PC-9 (cell line): ENCODE data around the gene DAB1. TPM values are rescaled to one million over a fixed set of nuclear protein-coding genes. Genes with fewer than 3 reads are reported as not detected.

Experiments used
- BruUV-seq: library from RNA; stranded (reverse); fragments of 400-500 nt; replicated peaks from 2 replicates; lab custom pipeline; 2021; lab: Mats Ljungman, UMichigan
- CTCF ChIA-PET: fragments of 300-600 bp; sonication (Branson Sonifier 250); formaldehyde crosslinking; loops from one replicate; lab custom pipeline; 2022; ENCODE audit warnings: antibody characterized with exemption; lab: Charles Lee
- POLR2A ChIA-PET: fragments of 300-600 bp; sonication (Branson Sonifier 250); formaldehyde crosslinking; loops from one replicate; lab custom pipeline; 2022; ENCODE audit warnings: antibody characterized with exemption; ENCODE audit not compliant: unreplicated experiment; lab: Charles Lee
- DNase-seq, 2 experiments: peaks; one replicate each; pipeline versions ENCODE4 v3.0.0 to v3.0.0-alpha.2; 2015 to 2022; ENCODE audit warnings: mixed read lengths in 1 of 2
- H2AFZ ChIP-seq: fragments of 200-600 bp; sonication (generic); 2 replicates; pipeline ENCODE4 v1.8.1; 2017; ENCODE audit warnings: antibody characterized with exemption
- H3F3A ChIP-seq: fragments of 200-600 bp; sonication (generic); 2 replicates; pipeline ENCODE4 v1.8.1; 2017; ENCODE audit warnings: antibody characterized with exemption, mild to moderate bottlenecking, low read depth; ENCODE audit not compliant: insufficient read depth
- H3K27ac ChIP-seq: fragments of 200-600 bp; sonication (generic); 2 replicates; pipeline ENCODE4 v1.6.1; 2016; ENCODE audit warnings: mixed run types
- H3K27me3 ChIP-seq: fragments of 200-600 bp; sonication (generic); 2 replicates; pipeline ENCODE4 v1.6.1; 2016; ENCODE audit warnings: low read depth, mixed run types; ENCODE audit not compliant: insufficient read depth
- H3K36me3 ChIP-seq: fragments of 200-600 bp; sonication (generic); 2 replicates; pipeline ENCODE4 v1.6.1; 2016; ENCODE audit warnings: low read depth, mixed run types
- H3K4me1 ChIP-seq: fragments of 200-600 bp; sonication (generic); replicated peaks from 2 replicates; pipeline ENCODE4 v1.6.1; 2016; ENCODE audit warnings: mixed run types; ENCODE audit not compliant: insufficient read depth
- H3K4me2 ChIP-seq: fragments of 200-600 bp; sonication (generic); 2 replicates; pipeline ENCODE4 v1.6.1; 2017; ENCODE audit warnings: mixed run types
- H3K4me3 ChIP-seq: fragments of 200-600 bp; sonication (generic); 2 replicates; pipeline ENCODE4 v1.6.1; 2016; ENCODE audit warnings: mixed run types
- H3K79me2 ChIP-seq: fragments of 200-600 bp; sonication (generic); 2 replicates; pipeline ENCODE4 v1.6.1; 2017; ENCODE audit warnings: low read depth, mixed run types
- H3K9me2 ChIP-seq: fragments of 200-600 bp; sonication (generic); 2 replicates; pipeline ENCODE4 v1.8.1; 2017; ENCODE audit warnings: mild to moderate bottlenecking; ENCODE audit not compliant: insufficient read depth
- H3K9me3 ChIP-seq: fragments of 200-600 bp; sonication (generic); 2 replicates; pipeline ENCODE4 v1.8.1; 2016; ENCODE audit warnings: low read depth; ENCODE audit not compliant: insufficient read depth
- H4K20me1 ChIP-seq: fragments of 200-600 bp; sonication (generic); 2 replicates; pipeline ENCODE4 v1.8.1; 2017; ENCODE audit not compliant: insufficient read depth
- EZH2 ChIP-seq: fragments of 200-600 bp; sonication (generic); IDR thresholded peaks from 2 replicates; pipeline ENCODE4 v1.8.0; 2017; ENCODE audit warnings: antibody characterized with exemption, low read depth
- intact Hi-C: fragments of 100-400 bp; cut with micrococcal nuclease; formaldehyde crosslinking; loops from one replicate; pipeline ENCODE4 v1.10.0; 2022; ENCODE audit not compliant: unreplicated experiment
- total RNA-seq: library from RNA; stranded (reverse); gene quantifications from 2 replicates; pipeline ENCODE4 v1.2.3, GENCODE V29; 2021
- TF ChIP-seq, protein P1 (sequence below): fragments of 200-600 bp; sonication (generic); conservative IDR thresholded peaks from 2 replicates; pipeline ENCODE4 v1.6.1; 2017; ENCODE audit warnings: mixed run types, antibody characterized with exemption, mild to moderate bottlenecking, moderate library complexity

The DAB1 gene
- total RNA-seq, 1 experiment from 2014 or later: not detected

- no peak overlapping the region for H3K4me2 ChIP-seq
- intact Hi-C loops: no loop called here
- no peak overlapping the region for H3K27ac ChIP-seq
- ChIA-PET POLR2A (no interaction called here), CTCF (no interaction called here)
- H3K9me3 ChIP-seq: no peaks in the 10 kb centered on the region
- H3K27me3 ChIP-seq: peaks cover 14% of the 10 kb centered on the region
- TF ChIP-seq EZH2: no peak
- TF ChIP-seq, protein P1, sequence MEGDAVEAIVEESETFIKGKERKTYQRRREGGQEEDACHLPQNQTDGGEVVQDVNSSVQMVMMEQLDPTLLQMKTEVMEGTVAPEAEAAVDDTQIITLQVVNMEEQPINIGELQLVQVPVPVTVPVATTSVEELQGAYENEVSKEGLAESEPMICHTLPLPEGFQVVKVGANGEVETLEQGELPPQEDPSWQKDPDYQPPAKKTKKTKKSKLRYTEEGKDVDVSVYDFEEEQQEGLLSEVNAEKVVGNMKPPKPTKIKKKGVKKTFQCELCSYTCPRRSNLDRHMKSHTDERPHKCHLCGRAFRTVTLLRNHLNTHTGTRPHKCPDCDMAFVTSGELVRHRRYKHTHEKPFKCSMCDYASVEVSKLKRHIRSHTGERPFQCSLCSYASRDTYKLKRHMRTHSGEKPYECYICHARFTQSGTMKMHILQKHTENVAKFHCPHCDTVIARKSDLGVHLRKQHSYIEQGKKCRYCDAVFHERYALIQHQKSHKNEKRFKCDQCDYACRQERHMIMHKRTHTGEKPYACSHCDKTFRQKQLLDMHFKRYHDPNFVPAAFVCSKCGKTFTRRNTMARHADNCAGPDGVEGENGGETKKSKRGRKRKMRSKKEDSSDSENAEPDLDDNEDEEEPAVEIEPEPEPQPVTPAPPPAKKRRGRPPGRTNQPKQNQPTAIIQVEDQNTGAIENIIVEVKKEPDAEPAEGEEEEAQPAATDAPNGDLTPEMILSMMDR: no peak
- no peaks in the 10 kb centered on the region for H4K20me1 ChIP-seq
- no TSS peak for BruUV-seq
- H3K79me2 ChIP-seq: no peaks in the 10 kb centered on the region
- H3K4me3 ChIP-seq: no peak overlapping the region
- H3F3A ChIP-seq: no peaks in the 10 kb centered on the region
- no peaks in the 10 kb centered on the region for H3K9me2 ChIP-seq
- DNase-seq: no peak
- no peaks in the 10 kb centered on the region for H3K4me1 ChIP-seq
- no peak overlapping the region for H2AFZ ChIP-seq
- no peaks in the 10 kb centered on the region for H3K36me3 ChIP-seq
These were observed 301.8 kb downstream of the DAB1 start for GRCh38 chr1:57122031-57122430.

DNA sequence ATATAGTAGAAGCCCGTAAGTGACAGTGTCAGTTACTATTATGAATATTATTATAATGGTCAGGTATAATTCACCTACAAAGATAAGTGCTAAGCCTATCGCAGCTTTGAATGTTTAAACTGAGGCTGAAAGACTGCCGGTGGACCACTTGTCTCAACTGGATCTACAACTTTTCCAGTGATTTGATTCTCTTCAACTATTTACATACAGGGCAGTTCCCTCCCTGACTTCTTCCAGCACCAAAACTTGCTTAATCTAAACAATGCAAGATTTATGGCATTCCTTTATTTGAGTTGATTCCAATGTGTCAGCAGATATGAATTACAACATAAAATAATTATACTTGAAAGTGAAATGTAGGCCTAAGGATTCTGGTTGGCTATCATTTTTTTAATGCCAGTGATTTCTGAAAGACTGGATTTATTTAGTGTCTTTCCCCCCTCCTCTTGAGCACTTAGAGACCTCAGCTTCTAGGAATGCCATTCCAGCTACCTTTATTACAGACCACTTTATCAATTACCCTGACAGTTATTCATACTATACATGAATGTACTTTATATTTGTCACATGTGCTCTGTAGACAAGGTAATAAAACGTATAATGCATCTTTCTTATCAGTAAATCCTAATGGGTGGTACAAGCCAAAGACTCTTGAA, 304.8 kb downstream of the DAB1 start:
- no peak overlapping the region for H3K4me2 ChIP-seq
- no peak overlapping the region for H3K27ac ChIP-seq
- intact Hi-C loops: no loop called here
- H3K9me2 ChIP-seq: no peaks in the 10 kb centered on the region
- H3K79me2 ChIP-seq: no peaks in the 10 kb centered on the region
- no TSS peak for BruUV-seq
- DNase-seq: no peak
- ChIA-PET POLR2A (no interaction called here), CTCF (no interaction called here)
- no peaks in the 10 kb centered on the region for H3F3A ChIP-seq
- no peaks in the 10 kb centered on the region for H4K20me1 ChIP-seq
- no peak for TF ChIP-seq EZH2
- TF ChIP-seq, protein P1: no peak
- H3K4me3 ChIP-seq: no peak overlapping the region
- no peaks in the 10 kb centered on the region for H3K9me3 ChIP-seq
- no peaks in the 10 kb centered on the region for H3K36me3 ChIP-seq
- H2AFZ ChIP-seq: no peak overlapping the region
- no peaks in the 10 kb centered on the region for H3K4me1 ChIP-seq
- peaks cover 16% of the 10 kb centered on the region for H3K27me3 ChIP-seq

- Histone ChIP-seq H3K4me2 (no peak overlapping the region), H3K27me3 (peaks cover 16% of the 10 kb centered on the region), H3K9me2 (no peaks in the 10 kb centered on the region), H3K79me2 (no peaks in the 10 kb centered on the region), H3K4me3 (no peak overlapping the region), H2AFZ (no peak overlapping the region), H3K36me3 (no peaks in the 10 kb centered on the region), H4K20me1 (no peaks in the 10 kb centered on the region), H3K27ac (no peak overlapping the region), H3K4me1 (no peaks in the 10 kb centered on the region), H3K9me3 (no peaks in the 10 kb centered on the region), H3F3A (no peaks in the 10 kb centered on the region)
- no peak for TF ChIP-seq EZH2
- TF ChIP-seq, protein P1: no peak
- POLR2A ChIA-PET: no interaction called here
- BruUV-seq: no TSS peak
- no peak for DNase-seq
- CTCF ChIA-PET: no interaction called here
- intact Hi-C loops: no loop called here
These were observed 306.1 kb downstream of the DAB1 start for GRCh38 chr1:57117753-57118152.
